Stimulated activated CD4-positive, alpha-beta T cell treated with anti-CD3 and anti-CD28 coated beads, Interleukin-4, amount 100 ng/mL, for 48 hours (primary cell): Measurements from ENCODE around the gene BBS9.

Experiments used
- DNase-seq, 2 donors: peaks; one replicate each; pipeline ENCODE4 v3.0.0-alpha.2; 2020; ENCODE audit warnings: low read depth in 2 of 2

The BBS9 gene

GRCh38 chr7:33604056-33604455 lies 474.7 kb downstream of the BBS9 start:
- no peak for DNase-seq

DNA sequence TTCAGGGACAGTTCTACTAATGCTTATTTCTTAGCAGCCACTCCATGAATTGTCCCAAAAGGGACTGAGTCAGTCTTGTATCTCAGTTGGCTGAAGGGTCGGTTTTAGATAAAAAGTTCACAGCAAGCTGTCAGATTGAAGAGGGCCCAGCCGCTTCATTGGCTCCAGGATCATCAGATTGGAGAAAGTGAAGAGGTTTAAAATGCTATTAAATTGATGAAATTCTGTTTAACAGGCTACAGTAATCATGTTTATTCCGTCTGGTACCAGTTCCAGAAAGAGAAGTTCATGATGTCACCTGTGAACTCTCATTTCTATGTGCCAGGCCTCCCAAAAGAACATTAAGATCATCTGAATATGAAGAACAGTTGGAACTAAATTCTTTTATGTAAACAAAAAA lies 481.6 kb downstream of the BBS9 start:
- DNase-seq: no peak

DNA sequence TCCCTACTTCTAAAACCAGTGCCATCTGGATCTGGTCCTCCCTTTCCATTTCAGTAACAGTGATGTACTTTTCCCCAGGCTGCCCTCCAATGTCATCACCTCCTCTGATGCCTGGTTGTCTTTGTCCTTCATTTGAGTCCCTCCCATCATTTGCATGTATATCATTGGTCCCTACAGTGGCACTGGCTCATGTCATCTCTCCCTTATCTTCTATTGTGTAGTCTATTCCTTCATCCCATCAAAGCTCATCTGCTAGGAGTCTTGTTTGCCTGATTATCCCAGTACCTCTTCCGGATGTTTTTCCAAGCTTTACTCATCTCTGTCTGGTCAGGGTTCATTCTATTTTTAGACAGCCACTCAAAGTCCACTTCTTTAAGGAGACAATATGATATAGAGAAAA lies 483.1 kb downstream of the BBS9 start:
- DNase-seq: no peak

GRCh38 chr7:33614357-33615117 lies 485.2 kb downstream of the BBS9 start:
- DNase-seq: no peak

DNA sequence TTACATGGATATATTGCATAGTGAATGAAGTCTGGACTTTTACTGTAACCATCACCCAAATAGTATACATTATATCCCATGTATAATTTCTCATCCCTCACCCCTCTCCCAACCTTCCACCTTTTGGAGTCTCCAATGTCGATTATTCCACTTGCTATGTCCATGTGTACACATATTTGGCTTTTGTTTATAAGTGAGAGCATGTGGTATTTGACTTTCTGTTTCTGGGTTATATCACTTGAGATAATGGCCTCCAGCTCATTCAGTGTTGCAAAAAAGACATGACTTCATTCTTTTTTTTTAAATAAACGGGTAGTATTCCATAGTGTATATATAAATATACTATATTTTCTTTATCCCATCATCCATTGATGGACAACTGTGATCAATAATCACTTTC lies 487.4 kb downstream of the BBS9 start:
- DNase-seq: no peak

GRCh38 chr7:33619264-33619663 lies 489.9 kb downstream of the BBS9 start:
- DNase-seq: no peak

DNA sequence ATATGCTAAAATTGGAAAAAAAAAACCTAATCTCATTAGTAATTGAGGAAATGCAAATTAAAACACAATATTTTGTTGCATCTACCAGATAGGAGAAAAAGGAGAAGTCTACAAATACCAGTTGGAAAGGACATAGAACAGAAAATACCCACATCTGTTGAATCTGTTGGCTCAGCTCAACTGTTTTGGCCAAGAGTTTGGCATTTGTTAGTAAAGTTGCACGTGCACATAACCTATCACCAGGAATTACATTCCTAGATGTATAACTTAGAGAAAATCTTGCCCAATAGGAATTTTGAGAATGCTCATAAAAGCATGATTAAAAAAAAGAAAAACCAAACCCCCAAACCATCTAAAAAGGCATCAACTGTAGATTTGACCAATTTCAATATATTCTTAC lies 493.9 kb downstream of the BBS9 start:
- no peak for DNase-seq

DNA sequence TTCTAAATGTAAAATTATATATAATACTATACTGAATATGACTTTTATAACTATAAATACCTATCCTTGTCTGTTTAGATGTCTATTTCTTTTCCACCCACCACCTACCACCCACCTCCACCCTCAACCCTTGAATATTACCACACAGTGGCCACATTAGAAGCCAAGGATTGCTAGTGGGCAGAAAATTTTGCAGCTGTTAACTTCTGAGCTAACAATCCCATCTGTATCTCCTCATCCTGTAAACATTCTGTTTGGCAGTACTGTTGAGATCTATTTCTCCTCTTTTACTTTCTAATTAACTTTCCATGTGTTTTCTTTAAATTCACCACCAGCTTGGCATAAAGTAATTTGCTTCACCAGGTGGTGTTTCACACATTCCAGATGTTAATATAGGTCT lies 494.9 kb downstream of the BBS9 start:
- DNase-seq: no peak

GRCh38 chr7:33626869-33627268 lies 497.5 kb downstream of the BBS9 start:
- no peak for DNase-seq

GRCh38 chr7:33627741-33628140 lies 498.4 kb downstream of the BBS9 start:
- DNase-seq: no peak

DNA sequence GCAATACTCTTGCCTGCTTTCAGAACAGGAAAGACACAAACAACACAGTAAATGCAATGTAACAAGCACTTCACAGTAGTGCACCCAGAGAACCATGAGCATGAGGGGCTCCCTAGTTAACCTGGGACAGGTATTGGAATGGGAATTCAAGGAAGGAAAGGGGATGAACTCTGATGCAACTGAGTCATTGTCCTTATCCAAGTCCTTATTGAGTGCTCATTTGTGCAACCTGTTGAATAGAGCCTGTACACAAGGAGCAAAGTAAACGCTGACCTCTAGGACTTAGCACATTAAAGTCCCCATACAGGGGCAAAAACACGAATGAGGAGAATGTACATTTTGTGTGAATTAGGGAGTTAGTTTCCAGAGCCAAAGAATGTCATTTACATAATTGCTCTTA lies 499.5 kb downstream of the BBS9 start:
- no peak for DNase-seq

GRCh38 chr7:33630359-33630758 lies 501.0 kb downstream of the BBS9 start:
- no peak for DNase-seq

- no peak for DNase-seq
Observed at GRCh38 chr7:33632322-33632721, 503.0 kb downstream of the BBS9 start.

DNA sequence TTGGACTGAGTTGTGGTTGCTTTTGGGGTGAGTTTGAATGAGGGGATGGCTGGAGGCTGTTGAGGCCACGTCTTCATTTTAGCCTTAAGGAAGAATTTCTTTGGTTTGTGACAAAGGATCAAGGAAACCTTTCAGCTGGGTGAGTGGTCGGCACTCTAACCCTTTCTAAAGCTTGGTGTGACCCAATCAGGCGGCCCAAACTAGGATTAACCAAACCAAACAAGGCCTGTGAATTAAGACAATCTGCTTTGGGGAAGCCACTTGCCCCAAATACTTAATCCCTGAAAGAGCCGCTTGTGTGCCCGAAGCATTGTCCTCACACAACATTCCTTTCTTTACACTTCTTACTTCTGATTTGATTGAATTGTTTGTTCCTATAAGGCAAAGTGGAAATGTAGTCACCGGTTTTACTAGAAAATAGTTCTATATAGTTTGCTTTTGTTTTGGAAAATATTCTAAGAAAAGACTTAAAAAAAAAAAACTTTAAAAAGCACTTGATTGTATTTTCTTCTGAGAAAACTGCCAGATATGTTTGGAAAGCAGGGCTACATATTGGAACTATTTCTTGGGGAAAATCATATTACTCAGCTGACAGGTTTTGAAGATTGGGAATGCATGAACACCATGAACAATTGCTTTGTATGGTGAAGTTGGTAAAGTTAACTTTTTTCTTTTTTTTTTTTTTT lies 503.6 kb downstream of the BBS9 start:
- no peak for DNase-seq

GRCh38 chr7:33634606-33635005 lies 505.2 kb downstream of the BBS9 start:
- no peak for DNase-seq

GRCh38 chr7:33636359-33636758 lies 507.0 kb downstream of the BBS9 start:
- DNase-seq: no peak

GRCh38 chr7:33639552-33640197 lies 510.3 kb downstream of the BBS9 start:
- DNase-seq: no peak

DNA sequence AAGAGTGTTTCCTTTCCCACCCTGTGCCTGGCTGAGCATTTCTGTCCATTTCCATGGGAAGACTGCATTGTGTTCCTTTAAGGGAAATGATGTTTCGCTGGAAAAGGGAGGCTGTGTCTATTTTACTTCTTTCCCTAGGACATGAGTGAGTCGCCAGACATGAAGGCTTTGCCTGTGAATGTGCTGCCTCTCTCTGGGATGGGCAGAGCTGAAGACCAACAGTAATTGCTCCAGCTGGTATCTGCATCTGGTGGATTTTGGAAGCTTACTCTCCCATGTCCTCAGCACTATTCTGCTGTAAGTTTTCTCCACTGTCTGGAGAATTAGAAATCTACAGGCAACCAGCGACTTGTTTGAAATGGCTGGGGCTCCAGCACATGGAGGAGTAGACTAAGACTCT lies 511.4 kb downstream of the BBS9 start:
- no peak for DNase-seq

- DNase-seq: no peak
Observed at GRCh38 chr7:33642312-33642711, 512.9 kb downstream of the BBS9 start.

GRCh38 chr7:33643530-33643929 lies 514.2 kb downstream of the BBS9 start:
- DNase-seq: no peak

GRCh38 chr7:33644489-33644888 lies 515.1 kb downstream of the BBS9 start:
- DNase-seq: no peak

DNA sequence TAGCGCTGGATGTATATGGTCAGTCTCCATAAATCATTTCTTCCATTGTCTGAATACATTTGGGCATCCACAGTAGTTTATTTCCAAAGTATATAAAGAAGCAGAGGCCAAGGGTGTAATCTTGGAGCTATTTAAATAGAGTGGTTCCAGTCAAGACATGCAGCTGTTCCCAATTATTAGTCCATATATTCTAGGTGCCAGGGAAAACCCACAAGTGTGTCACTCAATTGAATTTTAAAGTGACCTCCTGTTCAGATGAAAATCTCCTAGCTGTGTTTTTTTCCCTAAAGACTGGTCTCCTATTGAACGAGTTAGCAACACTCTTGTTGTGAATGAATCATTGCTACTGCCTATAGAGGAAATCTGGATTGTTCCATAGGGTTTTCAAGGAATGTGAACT lies 515.7 kb downstream of the BBS9 start:
- no peak for DNase-seq

- no peak for DNase-seq
Observed at GRCh38 chr7:33646166-33646565, 516.8 kb downstream of the BBS9 start.
